GM12878 (cell line): ENCODE data around the gene TMEM151A. TPM values are rescaled to one million over a fixed set of nuclear protein-coding genes. Genes with fewer than 3 reads are reported as not detected.

Source experiments
- IRF5 ChIP-seq: fragments of 450-650 bp; IDR thresholded peaks from 2 replicates; pipeline ENCODE4 v1.6.1; 2017; ENCODE audit warnings: borderline replicate concordance
- JUNB ChIP-seq: IDR thresholded peaks from 2 replicates; pipeline ENCODE4 v1.6.1; 2016; ENCODE audit warnings: antibody characterized with exemption, mild to moderate bottlenecking
- KLF5 ChIP-seq: fragments of 450-650 bp; IDR thresholded peaks from 2 replicates; pipeline ENCODE4 v1.6.1; 2014; ENCODE audit warnings: mild to moderate bottlenecking; ENCODE audit not compliant: partially characterized antibody
- MAX ChIP-seq: IDR thresholded peaks from 2 replicates; pipeline ENCODE4 v1.6.1; 2012; ENCODE audit warnings: low read depth, low read length, improper control_type of control experiment
- MEF2A ChIP-seq: IDR thresholded peaks from 2 replicates; pipeline ENCODE4 v1.6.1; 2011; ENCODE audit warnings: low read depth, mild to moderate bottlenecking, low read length, moderate library complexity; ENCODE audit not compliant: insufficient read depth
- MYB ChIP-seq: fragments of 150-350 bp; IDR thresholded peaks from 2 replicates; pipeline ENCODE4 v1.6.1; 2014; ENCODE audit warnings: mild to moderate bottlenecking, low read depth, low read length, borderline replicate concordance
- NKRF ChIP-seq: fragments of 450-650 bp; conservative IDR thresholded peaks from 2 replicates; pipeline ENCODE4 v1.6.1; 2017; ENCODE audit warnings: mild to moderate bottlenecking, moderate library complexity
- RCOR1 ChIP-seq: conservative IDR thresholded peaks from 2 replicates; pipeline ENCODE4 v1.6.1; 2012; ENCODE audit warnings: low read depth, low read length, improper control_type of control experiment
- SIX5 ChIP-seq: IDR thresholded peaks from 2 replicates; pipeline ENCODE4 v1.6.1; 2011; ENCODE audit warnings: mild to moderate bottlenecking, low read depth, low read length, moderate library complexity; ENCODE audit not compliant: severe bottlenecking
- TAF1 ChIP-seq: IDR thresholded peaks from 2 replicates; pipeline ENCODE4 v1.6.1; 2011; ENCODE audit warnings: mild to moderate bottlenecking, low read depth, low read length, borderline replicate concordance
- TARDBP ChIP-seq: IDR thresholded peaks from 2 replicates; pipeline ENCODE4 v1.6.1; 2016; ENCODE audit warnings: borderline replicate concordance
- ZBTB33 ChIP-seq: fragments of 450-650 bp; IDR thresholded peaks from 2 replicates; pipeline ENCODE4 v1.6.1; 2017; ENCODE audit warnings: mild to moderate bottlenecking
- ZNF217 ChIP-seq: fragments of 450-650 bp; IDR thresholded peaks from 2 replicates; pipeline ENCODE4 v1.6.1; 2017; ENCODE audit warnings: antibody characterized with exemption, mild to moderate bottlenecking
- polyA plus RNA-seq, 11 experiments: library from polyadenylated mRNA; depleted of rRNA in 4 of 11; unstranded in 6 of 11; stranded (reverse) in 5 of 11; fragments of >200 nt; fragmentation: Nextera tagmentation in 4 of 11; fragmentation: Illumina TruSeq in 1 of 11; extraction: Ambion mirVana in 4 of 11; extraction: Trizol in 1 of 11; gene quantifications; 1 replicate in 1 of 11; 2 replicates in 10 of 11; pipeline versions ENCODE4 v1.2.1 to v1.2.3, GENCODE V29; 2011 to 2016; ENCODE audit warnings: inconsistent platforms in 2 of 11, missing spikeins in 2 of 11, low read depth in 1 of 11
- total RNA-seq, 4 experiments: library from RNA; depleted of rRNA in 3 of 4; stranded (reverse); fragments of >200 nt in 3 of 4; fragmentation: Illumina TruSeq in 1 of 4; extraction: Trizol in 1 of 4; gene quantifications; 2 replicates each; pipeline versions ENCODE4 v1.2.1 to v1.2.3, GENCODE V29; 2013 to 2021
- TF ChIP-seq, protein P1 (sequence below): fragments of 150-350 bp; IDR thresholded peaks from 2 replicates; pipeline ENCODE4 v1.6.1; 2014; ENCODE audit warnings: mild to moderate bottlenecking, low read depth, low read length
- TF ChIP-seq, protein P2 (sequence below): fragments of 450-650 bp; IDR thresholded peaks from 2 replicates; pipeline ENCODE4 v1.6.1; 2018; ENCODE audit warnings: borderline replicate concordance, mild to moderate bottlenecking; ENCODE audit not compliant: partially characterized antibody
- TF ChIP-seq, protein P3 (sequence below), 3 experiments: IDR thresholded peaks in 2 of 3; conservative IDR thresholded peaks in 1 of 3; 2 replicates each; pipeline ENCODE4 v1.5.1; 2011; ENCODE audit warnings: low read depth in 3 of 3, low read length in 3 of 3, mild to moderate bottlenecking in 3 of 3, control low read depth in 2 of 3, moderate library complexity in 2 of 3, inconsistent platforms in 1 of 3, mixed read lengths in 1 of 3; ENCODE audit not compliant: control insufficient read depth in 2 of 3, insufficient read depth in 1 of 3; ENCODE audit errors: extremely low read depth in 1 of 3

Gene TMEM151A
- total and polyA plus RNA-seq, 10 of the 15 experiments (the other 5 are each of a cell fraction or from before 2014, with no cell fraction given): not detected

DNA sequence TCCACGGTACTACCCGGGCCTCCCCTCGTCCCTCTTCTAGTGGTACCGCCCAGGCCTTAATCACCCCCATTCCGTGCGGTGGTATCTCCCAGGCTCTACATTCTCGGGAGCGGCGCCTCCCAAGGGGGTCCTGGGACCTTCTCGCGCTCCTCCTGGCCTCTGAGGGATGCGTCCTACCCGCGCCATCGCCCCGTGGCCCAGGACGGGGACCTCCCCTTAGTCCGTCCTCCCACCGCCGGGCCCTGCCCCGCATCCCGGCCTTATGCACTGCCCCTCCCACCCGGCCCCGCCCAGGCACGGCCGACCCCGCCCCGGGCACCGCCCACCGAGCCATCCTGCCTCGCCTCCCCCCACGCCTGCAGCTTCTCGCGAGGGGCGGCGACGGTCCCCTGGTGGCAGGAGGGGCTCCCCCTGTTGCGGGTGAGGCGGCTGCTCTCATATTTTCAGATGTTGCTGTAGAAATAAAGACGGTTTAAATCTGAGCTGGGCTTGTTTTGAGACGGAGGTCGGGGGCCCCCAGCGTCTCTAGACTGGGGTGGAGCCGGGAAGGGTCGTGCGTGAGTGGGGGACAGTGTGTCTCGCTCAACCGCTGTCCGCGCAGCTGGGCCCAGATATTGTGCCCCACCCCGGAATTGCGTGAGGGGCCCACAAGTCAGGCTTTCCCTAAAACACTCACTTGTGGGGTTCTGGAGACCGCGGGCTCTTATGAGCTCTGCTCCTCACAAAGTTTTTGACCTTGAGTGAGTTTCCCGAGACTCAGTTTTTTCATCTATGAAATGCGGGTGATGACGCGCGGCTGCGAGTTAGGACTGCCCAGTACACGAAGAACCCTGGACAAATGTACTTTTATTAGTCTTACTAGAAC, 24.1 kb upstream of the TMEM151A start (continued):
- TF ChIP-seq JUNB (no peak), MAX (no peak), SIX5 (peak; percentile 14), TAF1 (peak; percentile 25; the same call in 1 of the 2 replicates), MEF2A (no peak), RCOR1 (0 out of 2 replicates have a peak, but pooled peaks have one; percentile 66), IRF5 (no peak), NKRF (peak; percentile 71), TARDBP (peak; percentile 12; the same call in 1 of the 2 replicates), KLF5 (peak; percentile 90), ZBTB33 (no peak), MYB (no peak), ZNF217 (no peak)
- TF ChIP-seq, protein P1, sequence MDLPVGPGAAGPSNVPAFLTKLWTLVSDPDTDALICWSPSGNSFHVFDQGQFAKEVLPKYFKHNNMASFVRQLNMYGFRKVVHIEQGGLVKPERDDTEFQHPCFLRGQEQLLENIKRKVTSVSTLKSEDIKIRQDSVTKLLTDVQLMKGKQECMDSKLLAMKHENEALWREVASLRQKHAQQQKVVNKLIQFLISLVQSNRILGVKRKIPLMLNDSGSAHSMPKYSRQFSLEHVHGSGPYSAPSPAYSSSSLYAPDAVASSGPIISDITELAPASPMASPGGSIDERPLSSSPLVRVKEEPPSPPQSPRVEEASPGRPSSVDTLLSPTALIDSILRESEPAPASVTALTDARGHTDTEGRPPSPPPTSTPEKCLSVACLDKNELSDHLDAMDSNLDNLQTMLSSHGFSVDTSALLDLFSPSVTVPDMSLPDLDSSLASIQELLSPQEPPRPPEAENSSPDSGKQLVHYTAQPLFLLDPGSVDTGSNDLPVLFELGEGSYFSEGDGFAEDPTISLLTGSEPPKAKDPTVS: no peak
- TF ChIP-seq, protein P2, sequence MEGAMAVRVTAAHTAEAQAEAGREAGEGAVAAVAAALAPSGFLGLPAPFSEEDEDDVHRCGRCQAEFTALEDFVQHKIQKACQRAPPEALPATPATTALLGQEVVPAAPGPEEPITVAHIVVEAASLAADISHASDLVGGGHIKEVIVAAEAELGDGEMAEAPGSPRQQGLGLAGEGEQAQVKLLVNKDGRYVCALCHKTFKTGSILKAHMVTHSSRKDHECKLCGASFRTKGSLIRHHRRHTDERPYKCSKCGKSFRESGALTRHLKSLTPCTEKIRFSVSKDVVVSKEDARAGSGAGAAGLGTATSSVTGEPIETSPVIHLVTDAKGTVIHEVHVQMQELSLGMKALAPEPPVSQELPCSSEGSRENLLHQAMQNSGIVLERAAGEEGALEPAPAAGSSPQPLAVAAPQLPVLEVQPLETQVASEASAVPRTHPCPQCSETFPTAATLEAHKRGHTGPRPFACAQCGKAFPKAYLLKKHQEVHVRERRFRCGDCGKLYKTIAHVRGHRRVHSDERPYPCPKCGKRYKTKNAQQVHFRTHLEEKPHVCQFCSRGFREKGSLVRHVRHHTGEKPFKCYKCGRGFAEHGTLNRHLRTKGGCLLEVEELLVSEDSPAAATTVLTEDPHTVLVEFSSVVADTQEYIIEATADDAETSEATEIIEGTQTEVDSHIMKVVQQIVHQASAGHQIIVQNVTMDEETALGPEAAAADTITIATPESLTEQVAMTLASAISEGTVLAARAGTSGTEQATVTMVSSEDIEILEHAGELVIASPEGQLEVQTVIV: no peak
- TF ChIP-seq, protein P3, sequence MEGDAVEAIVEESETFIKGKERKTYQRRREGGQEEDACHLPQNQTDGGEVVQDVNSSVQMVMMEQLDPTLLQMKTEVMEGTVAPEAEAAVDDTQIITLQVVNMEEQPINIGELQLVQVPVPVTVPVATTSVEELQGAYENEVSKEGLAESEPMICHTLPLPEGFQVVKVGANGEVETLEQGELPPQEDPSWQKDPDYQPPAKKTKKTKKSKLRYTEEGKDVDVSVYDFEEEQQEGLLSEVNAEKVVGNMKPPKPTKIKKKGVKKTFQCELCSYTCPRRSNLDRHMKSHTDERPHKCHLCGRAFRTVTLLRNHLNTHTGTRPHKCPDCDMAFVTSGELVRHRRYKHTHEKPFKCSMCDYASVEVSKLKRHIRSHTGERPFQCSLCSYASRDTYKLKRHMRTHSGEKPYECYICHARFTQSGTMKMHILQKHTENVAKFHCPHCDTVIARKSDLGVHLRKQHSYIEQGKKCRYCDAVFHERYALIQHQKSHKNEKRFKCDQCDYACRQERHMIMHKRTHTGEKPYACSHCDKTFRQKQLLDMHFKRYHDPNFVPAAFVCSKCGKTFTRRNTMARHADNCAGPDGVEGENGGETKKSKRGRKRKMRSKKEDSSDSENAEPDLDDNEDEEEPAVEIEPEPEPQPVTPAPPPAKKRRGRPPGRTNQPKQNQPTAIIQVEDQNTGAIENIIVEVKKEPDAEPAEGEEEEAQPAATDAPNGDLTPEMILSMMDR (IDR thresholded peaks at IDR 0.05 in 2 of 3, conservative IDR thresholded peaks at IDR 0.05 in 1 of 3; ENCODE audit: control insufficient read depth in 2 of 3, extremely low read depth in 1 of 3, insufficient read depth in 1 of 3, low read depth in 3 of 3, low read length in 3 of 3): no peak
